Activated CD4-positive, alpha-beta T cell treated with anti-CD3 and anti-CD28 coated beads for 36 hours (primary cell): ENCODE data around the gene HOXD10. TPM values are rescaled to one million over a fixed set of nuclear protein-coding genes. Genes with fewer than 3 reads are reported as not detected.

ENCODE experiments used
- ATAC-seq: fragments of 200-7000 bp; cut with Tn5 transposase; one replicate; pipeline ENCODE4 v1.10.0; 2021; ENCODE audit warnings: mild to moderate bottlenecking, moderate library complexity
- CTCF ChIA-PET: fragments of 350-600 bp; sonication (Branson Sonifier 250); formaldehyde crosslinking; loops from one replicate; lab custom pipeline; 2021; ENCODE audit warnings: antibody characterized with exemption; lab: Charles Lee
- POLR2A ChIA-PET: fragments of 350-600 bp; sonication (Branson Sonifier 250); formaldehyde crosslinking; loops from one replicate; lab custom pipeline; 2021; ENCODE audit warnings: antibody characterized with exemption, inconsistent platforms; lab: Charles Lee
- DNase-seq: peaks from one replicate; pipeline ENCODE4 v3.0.0-alpha.2; 2020
- H3K27ac Mint-ChIP-seq: one replicate; pipeline ENCODE4 v1.8.0; 2021; ENCODE audit warnings: mixed read lengths
- H3K27me3 Mint-ChIP-seq: one replicate; pipeline ENCODE4 v1.8.0; 2021; ENCODE audit warnings: mixed read lengths
- H3K36me3 Mint-ChIP-seq: one replicate; pipeline ENCODE4 v1.8.0; 2021; ENCODE audit warnings: low read depth, mixed read lengths
- H3K4me1 Mint-ChIP-seq: one replicate; pipeline ENCODE4 v1.8.0; 2021; ENCODE audit warnings: mixed read lengths
- H3K4me3 Mint-ChIP-seq: one replicate; pipeline ENCODE4 v1.8.0; 2021; ENCODE audit warnings: mild to moderate bottlenecking, moderate library complexity, mixed read lengths
- H3K9me3 Mint-ChIP-seq: one replicate; pipeline ENCODE4 v1.8.0; 2021; ENCODE audit warnings: low read depth, mixed read lengths
- intact Hi-C, 2 experiments: fragments of 100-400 bp; cut with DNase I in 1 of 2; cut with micrococcal nuclease in 1 of 2; formaldehyde crosslinking; loops; one replicate each; pipeline versions ENCODE4 v1.14.2 to v1.15.1; 2022 to 2024; cut with DNase I, micrococcal nuclease
- total RNA-seq, 2 experiments: library from RNA; stranded (reverse); gene quantifications; one replicate each; pipeline ENCODE4 v1.2.3, GENCODE V29; 2021

HOXD10 gene
- total RNA-seq, 2 experiments from 2014 or later: not detected

GRCh38 chr2:176110415-176111308 lies 5.9 kb upstream of the HOXD10 start:
- intact Hi-C loops: loop anchor here in 1 of 2 experiments (5.0 kb wide), 2 partner anchors 33 to 52 kb away; no protein-coding TSS in a partner anchor

GRCh38 chr2:176111309-176111663 lies 5.3 kb upstream of the HOXD10 start:
- ATAC-seq (no peak), DNase-seq (peak; percentile 60)
- intact Hi-C loops: loop anchor here in 1 of 2 experiments (5.0 kb wide), 2 partner anchors 34 to 51 kb away; no protein-coding TSS in a partner anchor
- POLR2A ChIA-PET: interaction anchor here (0.7 kb wide), 1 partner anchor 76 kb away, joined by 3 read pairs; no protein-coding TSS in a partner anchor
- no peaks in the 10 kb centered on the region for H3K36me3 Mint-ChIP-seq
- no peaks in the 10 kb centered on the region for H3K9me3 Mint-ChIP-seq
- H3K27ac Mint-ChIP-seq: no peak overlapping the region
- CTCF ChIA-PET: interaction anchor here (0.5 to 2.7 kb wide), 11 partner anchors 9 to 1037 kb away, joined by 3 to 20 read pairs (median 5); no protein-coding TSS in a partner anchor
- H3K4me1 Mint-ChIP-seq: peaks cover 11% of the 10 kb centered on the region
- no peak overlapping the region for H3K4me3 Mint-ChIP-seq
- peaks cover 70% of the 10 kb centered on the region for H3K27me3 Mint-ChIP-seq

More at GRCh38 chr2:176110415-176111308, 5.9 kb upstream of the HOXD10 start:
- ATAC-seq (no peak), DNase-seq (no peak)
- Mint-ChIP-seq H3K36me3 (no peaks in the 10 kb centered on the region), H3K27me3 (peaks cover 72% of the 10 kb centered on the region), H3K9me3 (no peaks in the 10 kb centered on the region), H3K4me3 (no peak overlapping the region), H3K4me1 (peaks cover 17% of the 10 kb centered on the region), H3K27ac (no peak overlapping the region)
- ChIA-PET CTCF (interaction anchor here (0.5 to 2.7 kb wide), 13 partner anchors 8 to 1038 kb away, joined by 3 to 20 read pairs (median 4); no protein-coding TSS in a partner anchor), POLR2A (interaction anchor here (0.7 kb wide), 1 partner anchor 77 kb away, joined by 3 read pairs; no protein-coding TSS in a partner anchor)

GRCh38 chr2:176111846-176112374 lies 4.7 kb upstream of the HOXD10 start:
- Mint-ChIP-seq H3K36me3 (no peaks in the 10 kb centered on the region), H3K27me3 (peaks cover 73% of the 10 kb centered on the region), H3K27ac (no peak overlapping the region), H3K9me3 (peaks cover 2% of the 10 kb centered on the region), H3K4me1 (peaks cover 10% of the 10 kb centered on the region), H3K4me3 (no peak overlapping the region)
- intact Hi-C loops: loop anchor here (2.0 to 5.0 kb wide), 3 partner anchors 27 to 50 kb away; no protein-coding TSS in a partner anchor
- ChIA-PET CTCF (interaction anchor here (0.5 to 2.7 kb wide), 6 partner anchors 9 to 953 kb away, joined by 3 to 20 read pairs (median 10); no protein-coding TSS in a partner anchor), POLR2A (no interaction called here)
- no peak for ATAC-seq
- no peak for DNase-seq

GRCh38 chr2:176112375-176113302 lies 3.9 kb upstream of the HOXD10 start:
- Mint-ChIP-seq H3K27ac (no peak overlapping the region), H3K4me3 (no peak overlapping the region), H3K27me3 (peaks cover 75% of the 10 kb centered on the region), H3K9me3 (peaks cover 2% of the 10 kb centered on the region), H3K36me3 (no peaks in the 10 kb centered on the region), H3K4me1 (peaks cover 7% of the 10 kb centered on the region)
- intact Hi-C loops: loop anchor here (2.0 to 5.0 kb wide), 3 partner anchors 28 to 50 kb away; no protein-coding TSS in a partner anchor
- no peak for DNase-seq
- no peak for ATAC-seq
- CTCF ChIA-PET: interaction anchor here (1.4 to 1.7 kb wide), 2 partner anchors 15 to 17 kb away, joined by 4 read pairs; no protein-coding TSS in a partner anchor
- POLR2A ChIA-PET: no interaction called here

- intact Hi-C loops: loop anchor here in 1 of 2 experiments (5.0 kb wide), 2 partner anchors 37 to 48 kb away; no protein-coding TSS in a partner anchor
- ChIA-PET POLR2A (no interaction called here), CTCF (interaction anchor here (0.8 to 1.9 kb wide), 6 partner anchors 8 to 29 kb away, joined by 3 to 6 read pairs (median 4); partner anchors contain the start of gene HOXD9)
These were observed 2.3 kb upstream of the HOXD10 start for GRCh38 chr2:176114120-176114929.

GRCh38 chr2:176114930-176115625 lies 1.5 kb upstream of the HOXD10 start:
- Mint-ChIP-seq H3K27me3 (peaks cover 78% of the 10 kb centered on the region), H3K4me1 (peaks cover 6% of the 10 kb centered on the region), H3K36me3 (no peaks in the 10 kb centered on the region), H3K4me3 (no peak overlapping the region), H3K27ac (no peak overlapping the region), H3K9me3 (peaks cover 4% of the 10 kb centered on the region)
- DNase-seq (no peak), ATAC-seq (no peak)
- intact Hi-C loops: loop anchor here in 1 of 2 experiments (5.0 kb wide), 2 partner anchors 38 to 47 kb away; no protein-coding TSS in a partner anchor
- ChIA-PET CTCF (interaction anchor here (1.4 to 1.9 kb wide), 2 partner anchors 12 to 30 kb away, joined by 6 read pairs; no protein-coding TSS in a partner anchor), POLR2A (interaction anchor here (0.7 kb wide), 1 partner anchor 77 kb away, joined by 4 read pairs; no protein-coding TSS in a partner anchor)

More at GRCh38 chr2:176114120-176114929, 2.3 kb upstream of the HOXD10 start:
- no peak for ATAC-seq
- H3K4me3 Mint-ChIP-seq: no peak overlapping the region
- peaks cover 4% of the 10 kb centered on the region for H3K9me3 Mint-ChIP-seq
- no peaks in the 10 kb centered on the region for H3K36me3 Mint-ChIP-seq
- H3K4me1 Mint-ChIP-seq: peaks cover 8% of the 10 kb centered on the region
- peaks cover 79% of the 10 kb centered on the region for H3K27me3 Mint-ChIP-seq
- no peak overlapping the region for H3K27ac Mint-ChIP-seq
- no peak for DNase-seq

- ATAC-seq (no peak), DNase-seq (no peak)
- peaks cover 72% of the 10 kb centered on the region for H3K27me3 Mint-ChIP-seq
- ChIA-PET CTCF (interaction anchor here (0.6 to 1.4 kb wide), 5 partner anchors 9 to 750 kb away, joined by 3 to 4 read pairs (median 3); no protein-coding TSS in a partner anchor), POLR2A (no interaction called here)
- H3K9me3 Mint-ChIP-seq: peaks cover 4% of the 10 kb centered on the region
- no peaks in the 10 kb centered on the region for H3K36me3 Mint-ChIP-seq
- intact Hi-C loops: no loop called here
- H3K4me3 Mint-ChIP-seq: no peak overlapping the region
- peaks cover 4% of the 10 kb centered on the region for H3K4me1 Mint-ChIP-seq
- no peak overlapping the region for H3K27ac Mint-ChIP-seq
These were observed 714 bp downstream of the HOXD10 start for GRCh38 chr2:176117162-176117822.

- ChIA-PET POLR2A (no interaction called here), CTCF (interaction anchor here (0.6 to 1.4 kb wide), 5 partner anchors 9 to 751 kb away, joined by 3 to 4 read pairs (median 3); no protein-coding TSS in a partner anchor)
- H3K36me3 Mint-ChIP-seq: no peaks in the 10 kb centered on the region
- peaks cover 70% of the 10 kb centered on the region for H3K27me3 Mint-ChIP-seq
- ATAC-seq (no peak), DNase-seq (no peak)
- H3K9me3 Mint-ChIP-seq: peaks cover 4% of the 10 kb centered on the region
- peaks cover 4% of the 10 kb centered on the region for H3K4me1 Mint-ChIP-seq
- intact Hi-C loops: no loop called here
- no peak overlapping the region for H3K4me3 Mint-ChIP-seq
- no peak overlapping the region for H3K27ac Mint-ChIP-seq
These were observed 1.3 kb downstream of the HOXD10 start for GRCh38 chr2:176117823-176118371.
